Transverse colon (tissue), 3 donors: ENCODE data around the gene MEIKIN.

ENCODE experiments used
- EP300 ChIP-seq: sonication (generic); formaldehyde crosslinking; IDR thresholded peaks from one replicate; pipeline ENCODE4 v1.6.1; 2017; ENCODE audit warnings: antibody characterized with exemption, low read depth
- TF ChIP-seq, protein P1 (sequence below), 5 experiments: fragments of 200-600 bp in 3 of 5; fragments of 450-650 bp in 2 of 5; sonication (generic) in 3 of 5; IDR thresholded peaks; 1 replicate in 2 of 5; 2 replicates in 3 of 5; pipeline ENCODE4 v1.5.1; 2016 to 2017; ENCODE audit warnings: antibody characterized with exemption in 5 of 5, inconsistent platforms in 3 of 5, mild to moderate bottlenecking in 2 of 5, moderate library complexity in 1 of 5

DNA sequence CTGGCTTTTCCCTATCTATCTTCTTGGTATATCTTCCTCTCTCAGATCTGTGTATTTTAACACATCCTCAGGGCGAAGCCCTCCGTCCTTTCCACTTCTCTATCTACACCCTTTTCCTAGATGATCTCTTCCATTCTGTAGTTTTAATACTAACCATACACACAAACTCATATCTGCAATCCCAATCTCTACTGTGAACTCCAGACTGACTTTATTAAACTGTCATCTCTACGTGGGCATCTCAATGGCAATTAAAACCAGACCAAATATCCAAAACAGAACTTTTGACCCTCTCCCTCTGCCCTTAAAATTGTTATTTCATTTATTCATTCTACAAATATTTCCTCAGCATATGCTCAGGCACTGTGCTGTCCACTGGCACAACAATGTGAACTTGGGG lies 155.7 kb downstream of the MEIKIN start:
- TF ChIP-seq, protein P1, sequence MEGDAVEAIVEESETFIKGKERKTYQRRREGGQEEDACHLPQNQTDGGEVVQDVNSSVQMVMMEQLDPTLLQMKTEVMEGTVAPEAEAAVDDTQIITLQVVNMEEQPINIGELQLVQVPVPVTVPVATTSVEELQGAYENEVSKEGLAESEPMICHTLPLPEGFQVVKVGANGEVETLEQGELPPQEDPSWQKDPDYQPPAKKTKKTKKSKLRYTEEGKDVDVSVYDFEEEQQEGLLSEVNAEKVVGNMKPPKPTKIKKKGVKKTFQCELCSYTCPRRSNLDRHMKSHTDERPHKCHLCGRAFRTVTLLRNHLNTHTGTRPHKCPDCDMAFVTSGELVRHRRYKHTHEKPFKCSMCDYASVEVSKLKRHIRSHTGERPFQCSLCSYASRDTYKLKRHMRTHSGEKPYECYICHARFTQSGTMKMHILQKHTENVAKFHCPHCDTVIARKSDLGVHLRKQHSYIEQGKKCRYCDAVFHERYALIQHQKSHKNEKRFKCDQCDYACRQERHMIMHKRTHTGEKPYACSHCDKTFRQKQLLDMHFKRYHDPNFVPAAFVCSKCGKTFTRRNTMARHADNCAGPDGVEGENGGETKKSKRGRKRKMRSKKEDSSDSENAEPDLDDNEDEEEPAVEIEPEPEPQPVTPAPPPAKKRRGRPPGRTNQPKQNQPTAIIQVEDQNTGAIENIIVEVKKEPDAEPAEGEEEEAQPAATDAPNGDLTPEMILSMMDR (IDR thresholded peaks at IDR 0.05) = no peak
- TF ChIP-seq EP300 = no peak
